IPS-18c (cell line): ENCODE results near the gene COL18A1.

ENCODE experiments used
- H3K4me3 ChIP-seq: 2 replicates; pipeline ENCODE4 v1.7.0; 2013; ENCODE audit warnings: low read depth, mild to moderate bottlenecking, low read length, moderate library complexity; ENCODE audit not compliant: insufficient read depth
- H3K9me3 ChIP-seq: one replicate; pipeline ENCODE4 v1.6.1; 2013; ENCODE audit warnings: mild to moderate bottlenecking, low read length, moderate library complexity; ENCODE audit not compliant: control insufficient read depth, insufficient read depth

COL18A1 gene

GRCh38 chr21:45481566-45481965 lies 76.6 kb downstream of the COL18A1 start:
- Histone ChIP-seq H3K9me3 (no peaks in the 10 kb centered on the region), H3K4me3 (no peak overlapping the region)

- Histone ChIP-seq H3K4me3 (no peak overlapping the region), H3K9me3 (no peaks in the 10 kb centered on the region)
Measured at GRCh38 chr21:45481977-45482898, 77.3 kb downstream of the COL18A1 start.

GRCh38 chr21:45482899-45483821 lies 78.2 kb downstream of the COL18A1 start:
- no peaks in the 10 kb centered on the region for H3K9me3 ChIP-seq
- H3K4me3 ChIP-seq: no peak overlapping the region

GRCh38 chr21:45484318-45484717 lies 79.4 kb downstream of the COL18A1 start:
- Histone ChIP-seq H3K9me3 (no peaks in the 10 kb centered on the region), H3K4me3 (no peak overlapping the region)

GRCh38 chr21:45485686-45486442 lies 80.9 kb downstream of the COL18A1 start:
- no peak overlapping the region for H3K4me3 ChIP-seq
- no peaks in the 10 kb centered on the region for H3K9me3 ChIP-seq

- Histone ChIP-seq H3K9me3 (no peaks in the 10 kb centered on the region), H3K4me3 (no peak overlapping the region)
Measured at GRCh38 chr21:45486443-45487160, 81.6 kb downstream of the COL18A1 start.

- no peaks in the 10 kb centered on the region for H3K9me3 ChIP-seq
- no peak overlapping the region for H3K4me3 ChIP-seq
Measured at GRCh38 chr21:45487161-45487806, 82.3 kb downstream of the COL18A1 start.

GRCh38 chr21:45487891-45488600 lies 83.1 kb downstream of the COL18A1 start:
- Histone ChIP-seq H3K9me3 (no peaks in the 10 kb centered on the region), H3K4me3 (no peak overlapping the region)

GRCh38 chr21:45488931-45489721 lies 84.2 kb downstream of the COL18A1 start:
- H3K9me3 ChIP-seq: no peaks in the 10 kb centered on the region
- no peak overlapping the region for H3K4me3 ChIP-seq

GRCh38 chr21:45489722-45489982 lies 84.7 kb downstream of the COL18A1 start:
- H3K4me3 ChIP-seq: no peak overlapping the region
- H3K9me3 ChIP-seq: no peaks in the 10 kb centered on the region

GRCh38 chr21:45490049-45490731 lies 85.2 kb downstream of the COL18A1 start:
- Histone ChIP-seq H3K9me3 (no peaks in the 10 kb centered on the region), H3K4me3 (no peak overlapping the region)

- Histone ChIP-seq H3K9me3 (no peaks in the 10 kb centered on the region), H3K4me3 (no peak overlapping the region)
Measured at GRCh38 chr21:45491056-45491455, 86.1 kb downstream of the COL18A1 start.

GRCh38 chr21:45491623-45492022 lies 86.7 kb downstream of the COL18A1 start:
- no peaks in the 10 kb centered on the region for H3K9me3 ChIP-seq
- H3K4me3 ChIP-seq: no peak overlapping the region

GRCh38 chr21:45492765-45493164 lies 87.8 kb downstream of the COL18A1 start:
- Histone ChIP-seq H3K4me3 (no peak overlapping the region), H3K9me3 (no peaks in the 10 kb centered on the region)
